ENCODE results near the gene FCN2.

FCN2 gene

DNA sequence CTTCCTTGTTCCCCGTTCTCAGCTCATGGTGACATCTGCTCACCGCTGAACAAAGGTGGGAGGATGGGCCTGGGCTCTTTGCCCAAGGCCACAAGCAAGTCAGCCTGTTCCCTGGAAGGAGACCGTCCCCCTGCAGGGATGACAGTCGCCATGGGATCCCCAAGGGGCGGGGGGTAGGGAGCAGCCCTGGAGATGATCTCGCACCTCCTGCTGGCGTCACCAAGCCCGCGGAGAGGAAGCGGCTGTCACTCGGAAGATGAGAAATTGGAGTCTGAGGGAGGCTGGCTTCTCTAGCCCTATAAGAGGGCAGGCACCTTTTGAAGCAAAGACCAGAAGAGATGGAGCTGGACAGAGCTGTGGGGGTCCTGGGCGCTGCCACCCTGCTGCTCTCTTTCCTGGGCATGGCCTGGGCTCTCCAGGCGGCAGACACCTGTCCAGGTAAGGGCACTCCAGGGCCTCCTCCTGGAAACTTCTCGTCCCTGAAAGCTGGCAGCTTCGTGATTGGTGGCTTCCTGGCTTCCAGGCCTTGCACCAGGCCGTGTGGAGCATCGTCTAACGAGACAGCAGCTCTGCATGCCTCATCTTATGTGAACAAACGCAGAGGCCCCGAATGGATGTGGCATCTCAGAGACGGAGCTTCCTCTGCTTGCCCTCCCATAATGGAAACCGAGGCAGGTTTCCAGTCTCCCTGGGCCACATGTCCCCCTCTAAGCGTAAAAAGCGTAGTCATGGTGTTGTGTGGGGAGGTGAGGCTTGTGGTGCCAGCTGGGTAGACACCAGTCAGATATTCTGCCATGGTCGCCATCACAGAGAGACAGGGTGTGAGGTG, at the start of gene FCN2:
Gene FCN2 (plus strand): TSS at position 327 of the 829 bp plus-strand sequence. CDS start 12 bp downstream, at position 339.
- DNase-seq (ENCODE audit: low read depth) = no peak

DNA sequence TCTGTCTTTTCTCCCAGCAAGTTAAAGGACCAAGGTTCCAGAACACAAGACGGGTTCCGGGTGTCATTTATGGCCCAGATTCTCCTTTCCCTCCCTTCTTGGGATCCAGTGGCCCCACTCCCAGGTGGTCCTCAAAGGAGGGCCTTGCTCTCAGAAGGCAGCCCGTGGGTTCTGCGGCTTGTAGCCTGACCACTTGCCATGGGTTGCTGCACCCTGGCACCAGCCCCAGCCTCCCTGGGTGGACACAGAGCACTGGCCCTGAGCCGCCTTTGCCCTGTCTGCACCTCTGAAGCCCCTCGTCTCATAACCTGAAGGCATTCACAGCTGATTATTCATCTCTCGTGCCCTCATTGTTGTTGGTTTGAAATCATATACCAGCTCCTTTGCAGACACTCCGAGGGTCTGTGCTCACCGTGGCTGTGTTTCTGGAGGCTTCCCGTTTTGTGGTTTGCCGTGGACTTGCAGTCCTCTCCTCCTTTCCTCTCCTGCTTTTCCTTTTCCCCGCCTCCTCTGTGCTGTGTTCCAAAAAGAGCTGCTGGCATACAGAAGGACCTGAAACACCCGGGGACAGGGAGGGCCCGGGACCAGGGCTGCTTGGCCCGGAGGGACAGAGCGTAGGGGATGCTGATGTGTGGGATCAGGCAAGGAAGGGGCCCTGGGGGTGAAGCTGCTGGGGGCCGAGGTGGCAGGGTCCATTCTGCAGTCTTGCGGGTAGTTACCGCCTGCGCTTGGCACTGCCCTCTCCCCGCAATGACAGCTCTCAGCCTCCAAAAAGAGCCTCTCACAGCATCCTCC, 49.5 kb upstream of the FCN2 start:
- no peak for DNase-seq (ENCODE audit: low read depth)

DNA sequence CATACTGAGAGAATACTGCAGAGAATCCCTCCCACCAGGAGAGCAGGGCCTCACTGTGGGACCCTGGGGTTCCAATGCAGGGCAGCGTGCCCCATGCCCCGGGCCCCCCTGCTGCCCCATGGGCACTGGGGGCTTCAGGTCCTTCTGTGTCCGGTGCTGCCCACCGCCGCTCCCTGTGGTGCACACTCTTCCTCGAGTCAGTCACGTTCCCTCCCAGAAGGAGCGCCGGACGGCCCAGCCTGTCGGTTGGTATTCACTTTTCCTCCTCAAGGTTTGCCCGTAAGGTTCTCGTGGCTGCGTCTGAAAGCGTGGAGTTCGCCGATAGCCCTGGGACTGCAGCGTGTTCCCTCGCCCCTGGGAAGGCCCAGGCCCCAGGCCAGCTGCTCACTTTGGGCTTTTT, 48.1 kb upstream of the FCN2 start:
- no peak for DNase-seq (ENCODE audit: low read depth)

DNA sequence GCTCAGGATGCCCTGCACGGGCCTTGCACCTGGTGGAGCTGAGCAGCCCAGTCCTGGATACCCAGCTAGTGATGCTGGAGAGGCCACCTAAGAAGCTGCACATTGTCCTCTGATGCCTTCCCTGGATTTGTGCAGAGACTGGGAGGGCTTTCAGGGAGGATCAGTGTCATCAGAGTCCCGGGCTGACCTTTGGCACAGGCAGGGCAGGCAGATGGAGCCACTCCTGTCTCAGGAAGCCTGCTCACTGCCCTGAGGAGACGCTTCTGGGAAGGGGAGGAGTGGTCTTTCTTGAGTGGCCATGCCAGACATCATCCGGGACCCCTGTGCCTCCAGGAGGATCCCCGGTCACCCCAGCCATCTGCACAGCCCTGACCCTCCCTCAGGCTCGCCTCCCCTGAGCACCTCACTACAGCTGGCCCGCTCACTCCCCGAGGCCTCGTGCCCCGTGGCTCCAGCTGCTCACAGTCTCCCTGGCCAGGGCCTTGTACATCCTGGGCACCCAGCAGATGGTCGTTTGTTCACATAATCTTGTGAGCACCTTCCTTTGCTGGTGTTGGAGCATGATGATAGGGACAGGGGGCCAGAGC, 47.2 kb upstream of the FCN2 start:
- DNase-seq (ENCODE audit: low read depth) = no peak

DNA sequence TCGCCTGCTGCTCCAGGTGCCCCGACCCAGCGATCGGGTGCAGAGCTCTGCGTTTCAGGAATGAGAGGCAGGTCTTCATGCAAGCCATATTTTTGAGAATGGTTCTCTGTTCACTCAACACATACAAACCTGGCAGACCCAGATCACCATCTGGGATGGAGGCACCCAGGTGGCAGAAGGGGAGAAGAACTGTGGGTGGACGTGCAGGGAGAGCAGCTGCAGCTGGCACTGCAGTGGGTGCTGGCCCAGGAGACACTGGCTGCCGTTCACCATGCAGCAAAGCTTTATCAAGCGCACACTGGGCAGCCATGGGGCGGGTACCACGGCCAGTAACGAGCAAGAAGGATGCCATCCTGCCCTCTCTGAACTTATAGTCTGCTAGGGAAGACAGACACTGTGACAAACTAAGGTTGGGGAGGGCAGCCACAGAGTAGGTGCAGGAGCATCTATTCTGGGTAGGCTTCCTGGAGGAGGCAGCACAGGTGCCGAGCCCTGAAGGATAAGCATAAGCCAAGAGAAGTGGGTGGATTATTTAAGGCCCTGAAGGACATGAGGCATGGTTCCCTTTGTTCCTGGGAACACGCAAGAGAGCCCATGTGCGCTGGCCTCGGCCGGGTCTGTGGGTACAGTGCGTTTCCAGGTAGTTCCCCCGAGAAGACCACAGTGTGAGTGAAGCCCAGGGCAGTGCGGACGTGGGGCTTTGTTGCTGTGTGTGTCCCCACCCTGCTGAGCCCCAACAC, 46.2 kb upstream of the FCN2 start:
- no peak for DNase-seq (ENCODE audit: low read depth)

DNA sequence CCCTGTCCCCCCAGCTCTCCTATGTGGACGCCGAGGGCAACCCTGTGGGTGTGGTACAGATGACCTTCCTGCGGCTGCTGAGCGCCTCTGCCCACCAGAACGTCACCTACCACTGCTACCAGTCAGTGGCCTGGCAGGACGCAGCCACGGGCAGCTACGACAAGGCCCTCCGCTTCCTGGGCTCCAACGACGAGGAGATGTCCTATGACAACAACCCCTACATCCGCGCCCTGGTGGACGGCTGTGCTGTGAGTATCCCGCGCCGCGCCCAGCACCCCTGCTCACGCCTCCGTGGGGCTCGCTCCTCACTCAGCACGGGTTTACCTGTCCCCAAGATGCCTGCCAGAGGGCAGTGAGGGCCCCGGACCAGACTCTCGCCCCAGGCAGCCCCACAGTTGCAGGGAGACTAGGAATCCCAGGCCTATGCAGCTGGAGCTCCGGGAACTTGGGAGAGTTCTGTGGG, 45.6 kb upstream of the FCN2 start:
- DNase-seq (ENCODE audit: low read depth) = no peak

DNA sequence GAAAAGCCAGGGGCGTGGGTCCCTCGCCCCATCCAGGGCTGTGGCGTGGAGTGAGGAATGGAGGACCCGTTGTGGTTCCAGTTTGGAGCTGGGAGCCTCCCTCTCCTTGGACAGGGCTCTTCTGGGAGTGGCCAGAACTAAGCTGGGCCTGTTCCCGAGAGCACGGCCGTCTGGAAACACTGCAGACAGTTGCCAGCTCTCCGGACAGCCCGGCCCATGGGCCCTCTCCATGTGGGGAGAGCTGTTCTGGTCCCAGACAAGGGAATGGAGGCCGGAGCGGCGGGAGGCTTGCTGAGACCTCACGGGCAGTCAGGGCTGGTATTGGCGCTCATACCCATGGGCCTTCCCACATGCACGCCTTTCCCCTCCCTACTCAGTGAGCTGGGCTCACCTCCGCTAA, 45.2 kb upstream of the FCN2 start:
- DNase-seq (ENCODE audit: low read depth) = no peak

DNA sequence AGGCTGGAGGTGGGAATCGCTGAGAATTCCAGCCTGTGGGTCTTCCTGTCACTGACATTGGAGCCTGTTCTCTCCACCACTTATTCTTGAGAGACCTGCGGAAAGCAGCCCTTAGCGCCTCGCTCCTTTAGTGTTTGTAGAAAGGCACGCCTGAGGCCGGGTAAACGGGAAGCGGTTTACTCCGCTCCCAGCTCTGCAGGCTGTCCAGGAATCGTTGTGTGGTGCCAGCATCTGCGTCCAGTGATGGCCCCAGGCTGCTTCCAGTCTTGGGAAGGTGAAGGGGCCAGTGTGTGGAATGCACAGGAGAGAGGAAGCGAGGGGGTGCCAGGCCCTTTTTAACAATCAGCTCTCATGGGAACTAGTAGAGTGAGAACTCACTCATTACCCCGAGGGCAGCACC, 44.6 kb upstream of the FCN2 start:
- DNase-seq (ENCODE audit: low read depth) = no peak

DNA sequence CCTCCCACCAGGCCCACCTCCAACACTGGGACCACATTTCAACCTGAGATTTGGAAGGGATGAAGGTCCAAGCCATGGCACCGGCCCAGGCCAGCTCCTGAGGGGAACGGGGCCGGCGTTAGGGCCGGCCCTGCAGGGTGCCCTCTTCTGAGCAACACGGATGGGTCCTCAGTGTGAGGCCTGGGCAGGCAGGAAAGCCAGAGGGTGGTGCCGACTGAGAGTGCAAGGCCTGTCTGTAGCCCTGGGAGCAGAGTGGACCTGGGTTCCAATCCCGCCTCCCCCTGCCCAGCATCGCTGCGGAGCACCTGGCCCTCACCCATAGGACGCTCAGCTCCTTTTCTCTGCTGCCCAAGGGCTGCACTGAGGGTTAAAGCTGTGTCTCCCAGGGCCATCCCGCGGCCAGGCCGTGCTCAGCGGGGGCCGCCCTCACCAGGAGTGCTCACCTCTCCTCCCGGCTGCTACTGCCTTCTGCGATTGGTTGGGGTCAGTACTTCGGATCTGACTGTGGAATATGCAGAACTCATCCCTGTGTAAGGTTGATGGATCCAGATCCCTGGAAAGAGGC, 44.1 kb upstream of the FCN2 start:
- DNase-seq (ENCODE audit: low read depth) = no peak

DNA sequence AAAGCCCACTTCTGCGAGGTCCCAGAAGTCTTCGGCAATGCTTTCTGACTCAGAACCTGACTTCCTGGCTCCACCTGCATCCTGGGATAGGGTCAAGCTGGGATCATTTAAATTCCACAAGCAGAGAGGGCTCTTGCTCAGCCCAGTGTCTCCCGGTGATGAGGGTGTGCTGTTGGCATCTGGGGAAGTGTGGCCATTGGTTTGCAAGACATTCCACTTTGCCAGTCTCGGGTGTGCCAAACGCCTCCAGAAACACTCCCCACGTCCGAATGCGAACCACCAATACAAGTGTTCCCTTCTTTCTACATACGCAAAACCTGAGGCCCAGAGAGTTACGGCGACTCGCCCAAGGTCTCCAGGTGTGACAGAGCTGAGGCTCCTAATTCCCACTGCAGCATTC, 43.1 kb upstream of the FCN2 start:
- DNase-seq (ENCODE audit: low read depth) = no peak

DNA sequence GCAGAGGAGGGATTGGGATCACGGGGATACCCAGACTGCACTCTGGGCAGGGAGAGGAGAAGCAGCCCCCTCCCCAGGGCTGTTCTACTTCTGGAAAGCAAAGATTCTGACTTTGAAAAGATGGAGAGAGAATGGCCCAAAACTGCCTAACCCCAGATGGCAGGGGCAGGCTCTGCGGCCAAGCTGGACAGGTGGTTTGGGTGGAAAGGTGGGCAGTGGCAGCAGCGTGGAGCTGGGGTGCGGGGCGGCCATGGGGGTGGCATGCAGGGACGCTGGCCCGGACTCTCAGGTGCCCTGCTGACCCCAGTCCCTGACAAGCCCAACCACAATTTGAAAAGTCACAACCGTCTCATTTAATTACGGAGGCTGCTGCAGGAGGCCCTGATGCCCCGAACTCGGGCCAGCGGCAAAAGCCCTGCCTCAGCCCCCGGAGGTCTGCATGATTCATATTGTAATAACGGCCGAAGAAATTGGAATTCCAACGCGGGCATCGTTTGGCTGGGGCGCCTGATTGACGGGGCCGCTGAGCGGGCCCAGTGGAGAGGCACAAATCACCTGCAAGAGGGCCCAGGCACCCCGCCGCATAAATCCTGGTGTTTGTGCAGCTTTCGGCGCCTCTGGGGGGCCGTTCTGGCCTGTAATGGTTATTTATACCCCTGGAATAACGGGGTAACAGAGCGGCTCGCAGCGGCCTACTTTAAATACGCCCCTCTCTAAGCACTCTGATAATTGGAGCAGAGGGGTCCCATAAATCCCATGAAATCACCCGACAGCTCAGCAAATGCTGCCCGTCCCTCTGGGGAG, 41.8 kb upstream of the FCN2 start:
- DNase-seq (ENCODE audit: low read depth) = no peak

DNA sequence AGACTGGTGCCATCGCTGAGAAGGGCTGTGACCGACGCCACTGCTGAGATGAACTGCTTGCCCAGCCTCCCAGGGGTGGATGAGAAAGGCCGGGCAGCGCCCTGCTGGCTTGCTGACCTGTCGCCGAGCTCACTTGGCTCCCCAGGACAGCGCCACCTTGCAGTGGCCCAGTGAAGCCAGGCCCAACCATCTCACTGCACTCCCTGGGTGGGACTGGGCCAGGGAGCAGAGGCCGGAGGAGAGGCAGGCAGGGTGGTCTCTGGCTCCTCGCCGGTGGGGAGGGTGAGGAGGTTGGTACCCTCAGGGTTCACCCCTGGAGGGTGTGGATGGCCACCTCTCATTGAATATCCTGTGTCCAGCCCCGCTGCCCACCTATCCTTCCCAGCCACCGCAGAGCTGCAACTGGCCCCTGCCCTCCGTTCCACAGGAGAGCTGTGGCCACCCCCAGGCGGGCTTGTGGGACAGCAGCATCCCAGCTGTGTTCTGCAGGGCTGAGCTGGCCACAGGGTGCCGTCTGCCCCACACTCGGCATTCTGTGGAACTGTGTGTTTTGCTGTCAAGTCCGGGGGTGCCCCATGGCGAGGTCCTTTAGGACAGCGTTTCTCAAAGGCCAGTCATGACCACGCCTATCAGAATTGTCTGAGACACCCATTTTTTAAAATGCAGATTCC, 41.0 kb upstream of the FCN2 start:
- DNase-seq (ENCODE audit: low read depth) = no peak

DNA sequence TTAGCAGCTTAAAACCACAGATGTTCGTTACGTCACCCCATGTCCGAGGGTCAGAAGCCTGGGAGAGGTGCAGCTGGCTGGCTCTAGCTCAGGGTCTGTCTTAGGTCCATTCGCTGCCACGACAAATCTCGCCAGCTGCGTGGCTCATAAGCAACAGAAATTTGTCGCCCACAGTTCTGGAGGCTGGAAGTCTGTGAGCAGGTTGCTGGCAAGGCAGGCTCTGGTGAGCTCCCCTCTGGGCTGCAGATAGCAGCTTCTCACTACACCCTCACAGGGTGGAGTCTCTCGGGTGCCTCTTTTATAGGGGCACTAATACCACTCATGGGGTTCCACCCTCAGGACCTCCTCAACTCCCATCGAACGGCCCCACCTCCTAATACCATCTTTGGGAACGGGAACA, 40.1 kb upstream of the FCN2 start:
- DNase-seq (ENCODE audit: low read depth) = no peak

DNA sequence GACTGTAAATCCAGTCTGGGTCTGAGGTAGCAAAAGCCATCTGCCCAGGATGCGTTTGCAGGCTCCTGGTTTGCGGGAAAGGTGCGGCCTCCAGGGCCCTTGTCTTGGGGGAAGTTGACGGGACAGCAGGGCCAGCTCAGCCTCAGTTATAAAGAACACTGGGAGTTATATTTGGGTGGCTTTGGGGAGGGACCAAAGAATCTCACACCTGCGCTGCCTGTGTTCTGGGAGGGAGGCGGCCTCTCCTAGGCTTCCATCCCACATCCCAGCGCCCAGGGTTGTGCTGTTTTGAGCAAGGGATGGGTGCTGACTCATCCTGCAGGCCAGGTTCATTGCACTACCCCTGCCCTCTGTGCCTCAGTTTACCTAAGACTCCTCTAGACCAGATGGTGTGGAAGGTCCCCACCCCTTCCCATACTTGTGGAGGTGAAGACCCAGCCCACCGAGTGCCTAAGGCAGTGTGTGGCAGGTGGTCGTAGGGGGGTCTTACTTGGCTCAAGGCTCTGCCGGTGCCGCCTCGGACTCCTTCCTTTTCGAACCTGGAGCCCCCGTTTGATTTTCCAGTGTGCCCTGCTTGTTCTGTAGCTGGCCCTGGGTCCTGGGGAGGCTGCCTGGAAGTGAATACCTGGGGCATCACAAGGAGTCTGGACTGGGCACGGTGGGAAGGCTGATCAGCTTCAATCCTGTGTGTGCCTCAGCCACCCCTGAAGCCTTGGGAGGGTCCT, 39.3 kb upstream of the FCN2 start:
- no peak for DNase-seq (ENCODE audit: low read depth)

DNA sequence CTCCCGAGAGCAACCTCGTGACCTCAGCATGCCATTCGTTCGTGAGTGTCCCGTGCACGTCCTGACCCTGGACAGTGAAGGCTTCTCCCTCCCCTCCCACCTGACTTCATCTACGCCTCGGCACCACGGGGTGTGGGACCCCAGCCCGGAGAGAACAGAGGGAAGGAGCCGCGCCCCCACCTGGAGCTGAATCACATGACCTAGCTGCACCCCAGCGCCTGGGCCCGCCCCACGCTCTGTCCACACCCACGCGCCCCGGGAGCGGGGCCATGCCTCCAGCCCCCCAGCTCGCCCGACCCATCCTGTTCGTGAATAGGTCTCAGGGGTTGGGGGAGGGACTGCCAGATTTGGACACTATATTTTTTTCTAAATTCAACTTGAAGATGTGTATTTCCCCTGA, 38.3 kb upstream of the FCN2 start:
- no peak for DNase-seq (ENCODE audit: low read depth)

DNA sequence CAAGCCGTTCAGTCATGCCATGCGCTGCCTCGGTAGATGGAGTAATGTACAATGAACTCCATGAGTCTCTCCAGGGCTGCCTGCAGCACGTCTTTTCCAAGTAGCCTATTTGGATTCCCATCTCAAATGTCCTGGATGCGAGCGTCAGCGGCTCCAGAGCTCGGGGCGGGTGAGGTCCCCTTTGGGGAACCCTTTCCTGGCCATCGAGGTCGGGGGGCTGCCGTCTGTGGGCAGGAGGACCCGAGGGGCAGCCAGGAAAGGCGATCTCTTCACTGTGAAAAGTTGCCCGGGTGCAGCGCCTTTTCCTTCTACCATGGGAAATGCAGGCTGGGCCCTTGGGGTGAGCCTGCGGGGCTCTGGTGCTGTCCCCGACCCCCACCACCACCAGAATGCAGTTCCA, 36.9 kb upstream of the FCN2 start:
- no peak for DNase-seq (ENCODE audit: low read depth)

DNA sequence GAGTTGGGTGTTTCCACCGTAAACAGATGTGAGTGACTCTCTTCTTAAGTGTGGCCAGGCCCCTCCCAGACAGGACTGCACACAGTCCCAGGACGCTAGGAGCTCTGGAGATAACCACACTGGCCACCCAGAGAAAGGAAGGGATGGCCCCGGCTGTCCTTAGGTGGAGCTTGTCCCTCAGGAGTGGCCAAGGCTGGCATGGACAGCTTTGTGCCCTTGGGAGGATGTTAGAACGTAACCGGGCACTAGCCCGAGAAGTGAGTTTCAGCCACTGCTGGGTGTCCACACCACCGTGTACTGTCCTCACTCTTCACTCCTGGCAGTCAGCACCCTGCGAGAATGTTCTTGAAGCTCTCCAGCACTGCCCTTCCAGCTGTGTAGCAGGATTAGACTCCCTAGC, 35.8 kb upstream of the FCN2 start:
- DNase-seq (ENCODE audit: low read depth) = no peak

DNA sequence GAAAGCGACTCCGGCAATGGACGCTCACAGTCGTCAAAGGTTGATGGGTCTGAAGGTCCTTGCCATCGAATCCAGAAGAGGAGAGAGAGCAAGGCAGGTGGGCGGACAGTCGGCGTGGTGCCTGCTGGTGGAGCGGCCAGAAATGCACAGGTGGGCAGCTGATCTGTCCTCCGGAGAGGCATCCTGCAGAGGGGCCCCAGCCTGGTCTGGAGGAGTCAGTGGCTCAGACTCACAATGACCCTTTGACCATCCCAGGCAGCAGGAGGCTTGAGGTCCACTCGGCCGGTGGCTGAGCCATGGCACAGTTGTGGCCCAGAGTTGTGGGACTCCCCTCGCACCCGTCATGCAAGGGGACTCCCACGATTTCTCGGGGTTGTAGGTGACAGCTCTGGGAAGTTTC, 34.4 kb upstream of the FCN2 start:
- DNase-seq (ENCODE audit: low read depth) = no peak

DNA sequence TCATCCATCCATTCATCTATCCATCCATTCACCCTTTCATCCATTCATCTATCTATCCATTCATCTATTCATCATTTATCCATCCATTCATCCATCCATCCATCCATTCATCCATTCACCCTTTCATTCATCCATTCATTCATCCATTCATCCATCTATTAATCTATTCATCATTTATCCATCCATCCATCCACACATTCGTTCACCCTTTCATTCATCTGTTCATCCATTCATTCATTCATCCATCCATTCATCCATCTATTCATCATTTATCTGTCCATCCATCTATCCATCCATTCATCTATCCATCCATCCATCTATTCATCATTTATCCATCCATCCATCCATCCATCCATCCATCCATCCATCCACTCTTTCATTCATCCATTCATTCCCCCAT, 33.9 kb upstream of the FCN2 start:
- DNase-seq (ENCODE audit: low read depth) = no peak

DNA sequence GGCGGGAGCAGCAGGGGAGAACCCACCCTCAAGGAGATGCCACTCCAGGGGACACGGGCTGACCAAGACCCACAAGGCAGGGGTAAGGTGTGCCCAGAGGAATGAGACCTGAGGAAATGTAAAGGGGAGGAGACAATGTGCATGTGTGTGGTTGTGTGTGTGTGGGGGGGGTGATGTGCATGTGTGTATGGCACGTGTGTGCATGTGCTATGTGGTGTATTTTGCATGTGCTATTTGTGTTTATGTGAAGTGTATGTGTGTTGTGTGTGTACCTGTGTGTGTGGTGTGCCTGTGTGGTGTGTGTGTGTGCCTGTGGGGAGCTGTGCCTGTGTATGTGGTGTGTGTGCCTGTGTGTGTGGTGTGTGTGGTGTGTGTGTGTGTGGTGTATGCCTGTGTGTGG, 33.5 kb upstream of the FCN2 start:
- DNase-seq (ENCODE audit: low read depth) = no peak
